Measurements from ENCODE around the gene LRMDA. TPM values are rescaled to one million over a fixed set of nuclear protein-coding genes. Genes with fewer than 3 reads are reported as not detected.

The LRMDA gene
- total and polyA plus RNA-seq, 2 of the 13 experiments (the other 11 are each of a cell fraction or from before 2014, with no cell fraction given), result 13.4 to 22.0 TPM

GRCh38 chr10:76327441-76327840 lies 896.0 kb downstream of the LRMDA start (continued):
- TF ChIP-seq, protein P1, sequence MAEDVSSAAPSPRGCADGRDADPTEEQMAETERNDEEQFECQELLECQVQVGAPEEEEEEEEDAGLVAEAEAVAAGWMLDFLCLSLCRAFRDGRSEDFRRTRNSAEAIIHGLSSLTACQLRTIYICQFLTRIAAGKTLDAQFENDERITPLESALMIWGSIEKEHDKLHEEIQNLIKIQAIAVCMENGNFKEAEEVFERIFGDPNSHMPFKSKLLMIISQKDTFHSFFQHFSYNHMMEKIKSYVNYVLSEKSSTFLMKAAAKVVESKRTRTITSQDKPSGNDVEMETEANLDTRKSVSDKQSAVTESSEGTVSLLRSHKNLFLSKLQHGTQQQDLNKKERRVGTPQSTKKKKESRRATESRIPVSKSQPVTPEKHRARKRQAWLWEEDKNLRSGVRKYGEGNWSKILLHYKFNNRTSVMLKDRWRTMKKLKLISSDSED (CRISPR knock-in tag; IDR thresholded peaks at IDR 0.05), result no peak
- TF ChIP-seq CAMTA2 (CRISPR knock-in tag; IDR thresholded peaks at IDR 0.05; ENCODE audit: borderline replicate concordance), result no peak

DNA sequence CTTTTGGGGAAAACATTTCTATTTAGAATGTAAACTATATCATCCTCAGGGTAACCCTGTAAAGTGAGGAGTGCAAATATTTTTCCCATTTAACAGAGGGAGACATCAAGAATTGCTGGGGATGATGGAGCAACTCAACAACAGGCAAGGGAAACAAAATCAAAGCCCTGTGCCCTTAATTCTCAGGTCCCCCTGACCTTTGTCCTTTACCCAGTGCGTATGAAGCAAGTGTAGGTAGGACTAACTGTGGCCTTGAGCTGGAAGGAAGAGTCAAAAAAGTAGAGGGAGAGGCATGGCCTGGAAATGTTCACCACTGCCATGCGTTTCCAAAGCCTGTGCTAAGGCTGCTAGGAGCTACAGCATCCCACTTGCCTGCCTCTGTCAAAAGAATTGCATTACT lies 896.9 kb downstream of the LRMDA start:
- ChIA-PET CTCF (ENCODE audit: low intra/inter-chr PET ratio, low total read pairs) (no interaction called here), POLR2A (interaction anchor here (0.9 to 2.1 kb wide), 2 partner anchors 10 to 27 kb away, joined by 3 to 5 read pairs; no protein-coding TSS in a partner anchor)
- H3K27me3 ChIP-seq (ENCODE audit: control insufficient read depth in 1 of 2, insufficient read depth in 2 of 2, low read length in 2 of 2), result no peaks in the 10 kb centered on the region
- 38% methylated on average over 2 of the region's 2 CpGs for WGBS (ENCODE audit: low lambda C conversion rate)
- no peaks in the 10 kb centered on the region for H3K79me2 ChIP-seq (ENCODE audit: insufficient read depth, low read length)
- peaks cover 20% of the 10 kb centered on the region for H3K4me1 ChIP-seq (ENCODE audit: insufficient read depth, low read length)
- intact Hi-C loops (cut with micrococcal nuclease; ENCODE audit: unreplicated experiment) (no loop called here), in situ Hi-C loops (cut with HindIII; ENCODE audit: extremely low pct_ligation_motif_present, low pct_unique_long_range_greater_than_20kb) (no loop called here)
- no TSS peak for BruUV-seq (replicated peaks)
- H3K4me3 ChIP-seq (replicated peaks in 1 of 3; ENCODE audit: insufficient read depth in 1 of 3, low read depth in 2 of 3, low read length in 3 of 3), result no peak overlapping the region
- no peaks in the 10 kb centered on the region for H3K9me3 ChIP-seq (ENCODE audit: low read length)
- H4K20me1 ChIP-seq (ENCODE audit: insufficient read depth, low read length), result no peaks in the 10 kb centered on the region
- no peak overlapping the region for H2AFZ ChIP-seq (ENCODE audit: low read length)
- DNase-seq (ENCODE audit: low spot score) (peak; percentile 47), FAIRE-seq (peak; percentile 15), ATAC-seq (peak; percentile 55)
- H3K27ac ChIP-seq (ENCODE audit: extremely low read length, insufficient read depth, low read length), result no peak overlapping the region
- H3K36me3 ChIP-seq (replicated peaks in 1 of 2; ENCODE audit: control insufficient read depth in 1 of 2, insufficient read depth in 2 of 2, low read length in 2 of 2), result no peaks in the 10 kb centered on the region
- H3K4me2 ChIP-seq (ENCODE audit: low read depth, low read length), result no peak overlapping the region
- H3K9ac ChIP-seq (ENCODE audit: insufficient read depth, low read depth, low read length), result no peak overlapping the region
- TF ChIP-seq EP300 (IDR thresholded peaks at IDR 0.05; ENCODE audit: low read depth in 2 of 2, low read length in 2 of 2) (peak in 1 of 2 experiments; percentile 50; a peak in 2 of 4 replicates), EP300 (CRISPR knock-in tag; IDR thresholded peaks at IDR 0.05; ENCODE audit: borderline replicate concordance) (no peak), ZNF570 (CRISPR knock-in tag; IDR thresholded peaks at IDR 0.05; ENCODE audit: borderline replicate concordance) (no peak), ZMYM4 (CRISPR knock-in tag; IDR thresholded peaks at IDR 0.05) (peak; percentile 73), MIXL1 (CRISPR knock-in tag; IDR thresholded peaks at IDR 0.05) (no peak), SALL1 (CRISPR knock-in tag; IDR thresholded peaks at IDR 0.05) (peak; percentile 33; the same call in 1 of the 2 replicates), SP1 (IDR thresholded peaks at IDR 0.05) (no peak), SP1 (CRISPR knock-in tag; IDR thresholded peaks at IDR 0.05) (no peak), TEAD3 (CRISPR knock-in tag; optimal IDR thresholded peaks at IDR 0.05; ENCODE audit: borderline replicate concordance) (no peak), CEBPB (IDR thresholded peaks at IDR 0.05; ENCODE audit: borderline replicate concordance, low read depth, low read length) (0 out of 2 replicates have a peak, but pooled peaks have one; percentile 8), NCOA2 (CRISPR knock-in tag; IDR thresholded peaks at IDR 0.05) (0 out of 2 replicates have a peak, but pooled peaks have one; percentile 34), NR2C2 (CRISPR knock-in tag; IDR thresholded peaks at IDR 0.05; ENCODE audit: borderline replicate concordance) (0 out of 2 replicates have a peak, but pooled peaks have one; percentile 36)
- TF ChIP-seq, protein P2, sequence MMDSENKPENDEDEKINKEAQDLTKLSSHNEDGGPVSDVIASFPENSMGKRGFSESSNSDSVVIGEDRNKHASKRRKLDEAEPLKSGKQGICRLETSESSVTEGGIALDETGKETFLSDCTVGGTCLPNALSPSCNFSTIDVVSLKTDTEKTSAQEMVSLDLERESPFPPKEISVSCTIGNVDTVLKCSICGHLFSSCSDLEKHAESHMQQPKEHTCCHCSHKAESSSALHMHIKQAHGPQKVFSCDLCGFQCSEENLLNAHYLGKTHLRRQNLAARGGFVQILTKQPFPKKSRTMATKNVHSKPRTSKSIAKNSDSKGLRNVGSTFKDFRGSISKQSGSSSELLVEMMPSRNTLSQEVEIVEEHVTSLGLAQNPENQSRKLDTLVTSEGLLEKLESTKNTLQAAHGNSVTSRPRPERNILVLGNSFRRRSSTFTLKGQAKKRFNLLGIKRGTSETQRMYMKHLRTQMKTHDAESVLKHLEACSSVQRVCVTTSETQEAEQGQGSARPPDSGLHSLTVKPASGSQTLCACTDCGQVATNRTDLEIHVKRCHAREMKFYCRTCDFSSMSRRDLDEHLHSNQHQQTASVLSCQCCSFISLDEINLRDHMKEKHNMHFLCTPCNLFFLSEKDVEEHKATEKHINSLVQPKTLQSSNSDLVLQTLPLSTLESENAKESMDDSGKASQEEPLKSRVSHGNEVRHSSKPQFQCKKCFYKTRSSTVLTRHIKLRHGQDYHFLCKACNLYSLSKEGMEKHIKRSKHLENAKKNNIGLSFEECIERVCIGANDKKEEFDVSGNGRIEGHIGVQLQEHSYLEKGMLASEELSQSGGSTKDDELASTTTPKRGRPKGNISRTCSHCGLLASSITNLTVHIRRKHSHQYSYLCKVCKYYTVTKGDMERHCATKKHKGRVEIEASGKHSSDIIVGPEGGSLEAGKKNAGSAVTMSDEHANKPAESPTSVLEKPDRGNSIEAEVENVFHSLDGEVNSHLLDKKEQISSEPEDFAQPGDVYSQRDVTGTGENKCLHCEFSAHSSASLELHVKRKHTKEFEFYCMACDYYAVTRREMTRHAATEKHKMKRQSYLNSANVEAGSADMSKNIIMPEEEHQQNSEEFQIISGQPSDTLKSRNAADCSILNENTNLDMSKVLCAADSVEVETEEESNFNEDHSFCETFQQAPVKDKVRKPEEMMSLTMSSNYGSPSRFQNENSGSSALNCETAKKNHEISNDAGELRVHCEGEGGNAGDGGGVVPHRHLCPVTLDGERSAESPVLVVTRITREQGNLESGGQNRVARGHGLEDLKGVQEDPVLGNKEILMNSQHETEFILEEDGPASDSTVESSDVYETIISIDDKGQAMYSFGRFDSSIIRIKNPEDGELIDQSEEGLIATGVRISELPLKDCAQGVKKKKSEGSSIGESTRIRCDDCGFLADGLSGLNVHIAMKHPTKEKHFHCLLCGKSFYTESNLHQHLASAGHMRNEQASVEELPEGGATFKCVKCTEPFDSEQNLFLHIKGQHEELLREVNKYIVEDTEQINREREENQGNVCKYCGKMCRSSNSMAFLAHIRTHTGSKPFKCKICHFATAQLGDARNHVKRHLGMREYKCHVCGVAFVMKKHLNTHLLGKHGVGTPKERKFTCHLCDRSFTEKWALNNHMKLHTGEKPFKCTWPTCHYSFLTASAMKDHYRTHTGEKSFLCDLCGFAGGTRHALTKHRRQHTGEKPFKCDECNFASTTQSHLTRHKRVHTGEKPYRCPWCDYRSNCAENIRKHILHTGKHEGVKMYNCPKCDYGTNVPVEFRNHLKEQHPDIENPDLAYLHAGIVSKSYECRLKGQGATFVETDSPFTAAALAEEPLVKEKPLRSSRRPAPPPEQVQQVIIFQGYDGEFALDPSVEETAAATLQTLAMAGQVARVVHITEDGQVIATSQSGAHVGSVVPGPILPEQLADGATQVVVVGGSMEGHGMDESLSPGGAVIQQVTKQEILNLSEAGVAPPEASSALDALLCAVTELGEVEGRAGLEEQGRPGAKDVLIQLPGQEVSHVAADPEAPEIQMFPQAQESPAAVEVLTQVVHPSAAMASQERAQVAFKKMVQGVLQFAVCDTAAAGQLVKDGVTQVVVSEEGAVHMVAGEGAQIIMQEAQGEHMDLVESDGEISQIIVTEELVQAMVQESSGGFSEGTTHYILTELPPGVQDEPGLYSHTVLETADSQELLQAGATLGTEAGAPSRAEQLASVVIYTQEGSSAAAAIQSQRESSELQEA (CRISPR knock-in tag; IDR thresholded peaks at IDR 0.05; ENCODE audit: not compliant biosample characterization), result no peak

All from HepG2 (cell line).